Testis (tissue), 5 donors: Measurements from ENCODE around the gene DEFB113. TPM values are rescaled to one million over a fixed set of nuclear protein-coding genes. Genes with fewer than 3 reads are reported as not detected.

ENCODE experiments used
- DNase-seq: peaks from one replicate; pipeline ENCODE4 v3.0.0-alpha.2; 2019
- H3K27ac ChIP-seq, 2 donors: fragments of 200-600 bp; sonication (generic); one replicate each; pipeline ENCODE4 v1.5.1; 2019
- H3K27me3 ChIP-seq: fragments of 200-600 bp; sonication (generic); one replicate; pipeline ENCODE4 v1.5.1; 2019
- H3K36me3 ChIP-seq: fragments of 200-600 bp; sonication (generic); one replicate; pipeline ENCODE4 v1.5.1; 2017; ENCODE audit warnings: low read depth; ENCODE audit errors: missing control alignments
- H3K4me1 ChIP-seq: fragments of 200-600 bp; sonication (generic); one replicate; pipeline ENCODE4 v1.5.1; 2019
- H3K4me3 ChIP-seq, 2 donors: fragments of 200-600 bp; sonication (generic); one replicate each; pipeline ENCODE4 v1.5.1; 2017 to 2019
- H3K9me3 ChIP-seq: fragments of 200-600 bp; sonication (generic); one replicate; pipeline ENCODE4 v1.5.1; 2017
- POLR2A ChIP-seq: fragments of 450-650 bp; IDR thresholded peaks from one replicate; pipeline ENCODE4 v1.6.1; 2017; ENCODE audit warnings: antibody characterized with exemption, mild to moderate bottlenecking, moderate library complexity
- WGBS, 2 donors: methylation state at CpG; one replicate each; pipeline ENCODE4 v1.1.5; 2018; 5-methylcytosine and 5-hydroxymethylcytosine counted together
- intact Hi-C: fragments of 100-400 bp; cut with DNase I; formaldehyde crosslinking; loops from one replicate; pipeline ENCODE4 v1.15.1; 2023; ENCODE audit warnings: low total_unique reads
- long read RNA-seq, 2 donors: transcript quantifications; one replicate each; lab custom pipeline, GENCODE V29; 2026
- polyA plus RNA-seq: library from polyadenylated mRNA; stranded (reverse); fragments of 350-450 nt; fragmentation: Illumina TruSeq; extraction: RNeasy Lipid Tissue Mini Kit (QIAGEN cat#74804); gene quantifications from one replicate; pipeline ENCODE4 v1.2.3, GENCODE V29; 2014; ENCODE audit warnings: low read depth, low replicate concordance; ENCODE audit not compliant: insufficient read depth
- total RNA-seq, 2 donors: library from RNA; depleted of rRNA; stranded (reverse); fragments of >200 nt; gene quantifications; one replicate each; pipeline ENCODE4 v1.2.3, GENCODE V29; 2016
- TF ChIP-seq, protein P1 (sequence below), 3 experiments: fragments of 450-650 bp in 2 of 3; fragments of 200-600 bp in 1 of 3; sonication (generic) in 1 of 3; IDR thresholded peaks; one replicate each; pipeline ENCODE4 v1.5.1; 2016 to 2019; ENCODE audit warnings: antibody characterized with exemption in 3 of 3, mild to moderate bottlenecking in 2 of 3, moderate library complexity in 1 of 3

DEFB113 gene, protein sequence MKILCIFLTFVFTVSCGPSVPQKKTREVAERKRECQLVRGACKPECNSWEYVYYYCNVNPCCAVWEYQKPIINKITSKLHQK
- total RNA-seq = not detected
- not detected for polyA plus RNA-seq
- long read RNA-seq, donor 1 = 0 reads
- long read RNA-seq, donor 2 = 0 reads

DNA sequence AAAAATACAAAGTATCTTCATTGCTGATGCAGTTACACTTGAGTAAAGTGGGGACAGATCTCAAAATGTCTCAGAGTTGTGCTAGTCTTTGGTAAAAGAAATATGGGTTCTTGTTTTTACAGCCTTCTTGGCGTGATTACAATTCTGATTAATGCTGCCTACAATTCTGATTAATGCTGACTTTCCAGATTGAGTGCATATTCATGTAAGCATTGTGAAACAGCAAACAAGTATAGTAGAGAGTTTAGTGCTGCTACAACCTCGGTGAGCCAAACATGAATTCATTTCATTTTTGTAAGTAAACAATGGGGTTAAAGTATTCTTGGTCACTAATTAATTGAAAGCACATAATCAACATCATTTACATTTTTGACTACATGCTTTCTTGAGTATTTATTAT is at the start of gene DEFB113:
Gene DEFB113 (minus strand): TSS at position 21 of the 400 bp plus-strand sequence. CDS start 0 bp downstream, at position 21.
- Histone ChIP-seq H3K4me1 (no peaks in the 10 kb centered on the region), H3K36me3 (no peaks in the 10 kb centered on the region), H3K27me3 (no peaks in the 10 kb centered on the region), H3K27ac (no peak within 1 kb of the TSS), H3K4me3 (no peak within 1 kb of the TSS), H3K9me3 (no peaks in the 10 kb centered on the region)
- intact Hi-C loops = no loop called here
- WGBS, 2 donors = 68 to 78% methylated on average over 2 of the region's 2 CpGs
- DNase-seq = no peak
- TF ChIP-seq, protein P1, sequence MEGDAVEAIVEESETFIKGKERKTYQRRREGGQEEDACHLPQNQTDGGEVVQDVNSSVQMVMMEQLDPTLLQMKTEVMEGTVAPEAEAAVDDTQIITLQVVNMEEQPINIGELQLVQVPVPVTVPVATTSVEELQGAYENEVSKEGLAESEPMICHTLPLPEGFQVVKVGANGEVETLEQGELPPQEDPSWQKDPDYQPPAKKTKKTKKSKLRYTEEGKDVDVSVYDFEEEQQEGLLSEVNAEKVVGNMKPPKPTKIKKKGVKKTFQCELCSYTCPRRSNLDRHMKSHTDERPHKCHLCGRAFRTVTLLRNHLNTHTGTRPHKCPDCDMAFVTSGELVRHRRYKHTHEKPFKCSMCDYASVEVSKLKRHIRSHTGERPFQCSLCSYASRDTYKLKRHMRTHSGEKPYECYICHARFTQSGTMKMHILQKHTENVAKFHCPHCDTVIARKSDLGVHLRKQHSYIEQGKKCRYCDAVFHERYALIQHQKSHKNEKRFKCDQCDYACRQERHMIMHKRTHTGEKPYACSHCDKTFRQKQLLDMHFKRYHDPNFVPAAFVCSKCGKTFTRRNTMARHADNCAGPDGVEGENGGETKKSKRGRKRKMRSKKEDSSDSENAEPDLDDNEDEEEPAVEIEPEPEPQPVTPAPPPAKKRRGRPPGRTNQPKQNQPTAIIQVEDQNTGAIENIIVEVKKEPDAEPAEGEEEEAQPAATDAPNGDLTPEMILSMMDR (IDR thresholded peaks at IDR 0.05) = no peak
- TF ChIP-seq POLR2A = no peak

DNA sequence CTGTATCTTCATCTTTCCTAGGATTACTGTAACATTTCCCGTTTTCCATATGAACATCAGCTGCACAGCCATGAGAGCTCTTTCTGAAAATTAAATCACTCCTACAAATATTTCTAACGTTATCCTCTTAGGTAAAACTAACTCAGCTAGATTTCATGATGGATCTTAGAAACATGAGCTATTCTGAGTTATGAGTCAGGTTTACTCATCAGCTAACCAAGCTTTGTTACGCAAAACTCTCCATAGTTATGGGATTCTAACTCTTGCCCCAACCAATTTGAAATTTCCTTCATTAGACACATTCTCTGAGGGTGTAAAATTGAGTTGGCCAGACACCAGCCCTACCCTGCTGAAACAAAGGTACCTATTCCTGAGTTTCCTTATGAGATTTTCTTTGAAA is 38.4 kb upstream of the DEFB113 start:
- Histone ChIP-seq H3K9me3 (no peaks in the 10 kb centered on the region), H3K27me3 (no peaks in the 10 kb centered on the region), H3K27ac (no peak overlapping the region), H3K36me3 (no peaks in the 10 kb centered on the region), H3K4me3 (no peak overlapping the region), H3K4me1 (no peaks in the 10 kb centered on the region)
- WGBS, 2 donors = 61 to 76% methylated on average over 3 of the region's 3 CpGs
- intact Hi-C loops = no loop called here
- no peak for DNase-seq
- no peak for TF ChIP-seq POLR2A
- TF ChIP-seq, protein P1 (IDR thresholded peaks at IDR 0.05) = no peak

DNA sequence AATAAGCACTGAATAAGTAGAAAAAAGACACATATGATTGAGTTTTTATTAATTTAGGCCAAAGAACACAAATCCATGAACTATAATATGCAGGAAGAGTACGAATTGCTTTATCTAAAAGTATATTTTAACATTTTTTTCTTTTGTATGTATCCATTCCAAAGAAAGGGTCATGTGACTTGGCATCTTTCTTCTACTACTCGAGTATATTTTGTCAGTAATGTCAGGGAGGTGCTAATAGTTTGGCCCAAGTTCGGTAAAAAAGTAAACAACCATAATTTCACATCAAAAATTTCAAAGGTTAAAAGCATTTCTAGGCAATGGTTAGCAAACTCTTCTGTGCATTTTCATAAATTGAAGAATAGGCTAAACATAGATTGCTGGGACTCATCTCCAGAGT is 33.7 kb upstream of the DEFB113 start:
- Histone ChIP-seq H3K4me1 (no peaks in the 10 kb centered on the region), H3K9me3 (no peaks in the 10 kb centered on the region), H3K36me3 (no peaks in the 10 kb centered on the region), H3K27ac (no peak overlapping the region), H3K4me3 (no peak overlapping the region), H3K27me3 (no peaks in the 10 kb centered on the region)
- TF ChIP-seq POLR2A = no peak
- TF ChIP-seq, protein P1 (IDR thresholded peaks at IDR 0.05) = no peak
- intact Hi-C loops = no loop called here
- 67 to 77% methylated on average over 3 of the region's 3 CpGs for WGBS, 2 donors
- DNase-seq = no peak

DNA sequence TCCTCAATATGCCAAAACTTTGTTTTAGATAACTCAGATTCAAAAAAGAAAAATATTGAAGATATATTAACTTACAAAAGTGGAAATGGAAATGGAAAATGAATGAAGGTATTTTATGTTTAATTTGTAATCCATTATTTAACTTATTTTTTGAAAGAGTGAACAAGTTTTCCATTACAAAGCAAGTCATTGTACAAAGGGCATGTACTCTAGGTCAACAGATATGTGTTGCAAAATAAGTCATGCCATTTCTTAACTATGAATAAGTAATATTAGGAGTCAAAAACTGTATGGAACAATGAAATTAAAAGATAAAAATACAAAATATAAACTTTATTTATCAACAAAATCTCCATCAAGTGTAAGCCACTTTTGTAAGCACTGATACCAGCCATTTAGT is 25.9 kb upstream of the DEFB113 start:
- TF ChIP-seq, protein P1 (IDR thresholded peaks at IDR 0.05) = no peak
- no peak for TF ChIP-seq POLR2A
- DNase-seq = no peak
- intact Hi-C loops = no loop called here
- Histone ChIP-seq H3K27me3 (no peaks in the 10 kb centered on the region), H3K36me3 (no peaks in the 10 kb centered on the region), H3K4me3 (no peak overlapping the region), H3K4me1 (no peaks in the 10 kb centered on the region), H3K9me3 (no peaks in the 10 kb centered on the region), H3K27ac (no peak overlapping the region)

DNA sequence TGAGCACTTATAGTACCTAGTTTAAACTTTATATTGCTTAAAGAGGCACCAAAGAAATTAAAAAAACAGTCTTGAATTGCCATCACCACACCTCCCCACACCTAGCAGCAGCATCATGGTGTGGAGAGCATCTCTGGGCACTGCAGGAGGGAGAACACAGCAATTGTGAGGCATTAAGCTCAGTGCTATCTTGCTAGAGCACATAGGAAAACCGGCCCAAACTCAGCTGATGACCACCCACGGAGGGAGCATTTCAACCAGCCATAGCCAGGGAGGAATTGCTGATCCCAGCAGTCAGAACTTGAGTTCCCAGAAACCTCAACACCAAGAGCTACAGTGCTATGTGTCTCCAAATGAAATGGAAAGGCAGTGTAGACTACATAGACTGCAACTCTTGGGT is 19.5 kb upstream of the DEFB113 start:
- Histone ChIP-seq H3K27me3 (no peaks in the 10 kb centered on the region), H3K9me3 (no peaks in the 10 kb centered on the region), H3K4me3 (no peak overlapping the region), H3K27ac (no peak overlapping the region), H3K36me3 (no peaks in the 10 kb centered on the region), H3K4me1 (no peaks in the 10 kb centered on the region)
- 65 to 75% methylated on average over 2 of the region's 2 CpGs for WGBS, 2 donors
- TF ChIP-seq POLR2A = no peak
- TF ChIP-seq, protein P1 (IDR thresholded peaks at IDR 0.05) = no peak
- intact Hi-C loops = no loop called here
- no peak for DNase-seq
